NCI-H748 treated with DMSO at 0.1 percent for 48 hours (cell line): ENCODE data around the gene IRF8.

Experiments
- DNase-seq: peaks from one replicate; lab custom pipeline; 2025; lab: John Stamatoyannopoulos, UW

Gene IRF8

GRCh38 chr16:85913688-85914422 is 14.9 kb downstream of the IRF8 start:
- no peak for DNase-seq

GRCh38 chr16:85914423-85914794 is 15.4 kb downstream of the IRF8 start:
- DNase-seq = no peak

- no peak for DNase-seq
Measured at GRCh38 chr16:85915125-85915845, 16.3 kb downstream of the IRF8 start.

- no peak for DNase-seq
Measured at GRCh38 chr16:85916141-85916890, 17.4 kb downstream of the IRF8 start.

- no peak for DNase-seq
Measured at GRCh38 chr16:85917012-85917411, 18.1 kb downstream of the IRF8 start.

GRCh38 chr16:85917959-85918358 is 19.0 kb downstream of the IRF8 start:
- DNase-seq = no peak

- no peak for DNase-seq
Measured at GRCh38 chr16:85918436-85918835, 19.5 kb downstream of the IRF8 start.

GRCh38 chr16:85919271-85920267 is 20.6 kb downstream of the IRF8 start:
- no peak for DNase-seq

GRCh38 chr16:85921026-85921425 is 22.1 kb downstream of the IRF8 start:
- no peak for DNase-seq

GRCh38 chr16:85923153-85924021 is 24.4 kb downstream of the IRF8 start:
- DNase-seq = no peak

- no peak for DNase-seq
Measured at GRCh38 chr16:85924675-85925074, 25.7 kb downstream of the IRF8 start.

- DNase-seq = no peak
Measured at GRCh38 chr16:85926370-85926769, 27.4 kb downstream of the IRF8 start.

GRCh38 chr16:85927371-85927770 is 28.4 kb downstream of the IRF8 start:
- no peak for DNase-seq

- DNase-seq = no peak
Measured at GRCh38 chr16:85927959-85928358, 29.0 kb downstream of the IRF8 start.

GRCh38 chr16:85928401-85928820 is 29.4 kb downstream of the IRF8 start:
- no peak for DNase-seq

- DNase-seq = no peak
Measured at GRCh38 chr16:85929259-85929721, 30.3 kb downstream of the IRF8 start.

- no peak for DNase-seq
Measured at GRCh38 chr16:85930301-85930700, 31.3 kb downstream of the IRF8 start.

- DNase-seq = no peak
Measured at GRCh38 chr16:85931596-85932402, 32.8 kb downstream of the IRF8 start.

- DNase-seq = no peak
Measured at GRCh38 chr16:85934210-85934609, 35.2 kb downstream of the IRF8 start.
